Loucy (cell line): ENCODE measurements around the gene APOA4.

Experiments
- CTCF ChIP-seq: fragments of 200-600 bp; sonication (generic); conservative IDR thresholded peaks from 2 replicates; pipeline ENCODE4 v1.5.1; 2014; ENCODE audit warnings: mild to moderate bottlenecking, antibody characterized with exemption, low read length
- EZH2phosphoT487 ChIP-seq: fragments of 200-600 bp; IDR thresholded peaks from 2 replicates; pipeline ENCODE4 v1.6.1; 2018; ENCODE audit warnings: antibody characterized with exemption, mild to moderate bottlenecking, moderate library complexity, borderline replicate concordance

- no peak for TF ChIP-seq CTCF
- TF ChIP-seq EZH2phosphoT487 = no peak
Observed at GRCh38 chr11:116822575-116822974, 529 bp downstream of the APOA4 start.
